Measurements from ENCODE around the gene CNRIP1. TPM values are rescaled to one million over a fixed set of nuclear protein-coding genes. Genes with fewer than 3 reads are reported as not detected.

CNRIP1 gene
- total RNA-seq, 4 donors from 2014 or later = 30.2 to 58.1 (median 40.6) TPM

DNA sequence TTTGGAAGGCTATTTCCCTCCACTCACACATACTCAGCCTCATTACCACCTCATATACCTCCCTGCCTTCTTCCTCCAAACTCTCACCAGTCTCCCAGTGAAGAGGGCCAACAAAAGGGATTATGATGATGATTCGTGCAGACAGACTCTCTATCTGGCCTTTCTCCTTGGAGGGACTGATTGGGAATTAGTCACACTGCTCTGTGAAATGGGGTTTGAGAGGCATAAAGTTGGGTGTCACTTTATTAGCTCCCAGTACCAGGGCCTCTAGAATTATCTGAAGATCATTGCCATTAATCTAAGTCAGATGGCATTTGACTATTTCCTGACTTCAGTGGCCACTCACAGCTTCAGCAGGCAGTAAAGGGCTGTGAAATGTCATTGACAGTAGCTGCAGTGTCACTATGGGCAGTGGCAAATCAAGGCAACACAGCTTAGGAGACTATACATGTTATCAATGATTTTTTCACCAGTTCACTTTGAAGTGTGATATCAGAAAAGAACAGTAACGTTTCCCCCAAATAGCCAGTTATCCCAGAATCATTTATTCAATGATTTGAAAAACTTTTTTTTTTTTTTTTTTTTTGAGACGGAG, 17.4 kb downstream of the CNRIP1 start:
- H3K27ac ChIP-seq = no peak overlapping the region

DNA sequence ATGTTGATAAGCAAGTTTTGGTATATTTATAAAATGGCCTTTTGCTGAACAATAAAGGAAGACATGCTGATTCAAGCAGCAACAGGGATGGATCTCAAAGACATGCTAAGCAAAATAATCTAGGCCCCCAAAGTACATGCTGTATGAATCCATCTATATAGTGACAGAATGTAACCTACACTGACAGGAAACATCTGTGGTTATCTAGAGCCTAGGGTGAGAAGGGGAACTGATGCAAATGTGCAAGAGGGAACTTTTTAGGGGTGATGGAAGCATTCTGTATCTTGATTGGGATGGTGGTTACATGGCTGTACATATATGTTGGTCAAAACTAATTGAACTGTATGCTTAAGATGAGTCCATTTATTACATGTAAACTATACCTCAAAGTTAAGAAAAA, 24.2 kb downstream of the CNRIP1 start:
- DNase-seq = no peak
- no peaks in the 10 kb centered on the region for H3K9me3 ChIP-seq
- H3K36me3 ChIP-seq = no peaks in the 10 kb centered on the region
- TF ChIP-seq, protein P1, sequence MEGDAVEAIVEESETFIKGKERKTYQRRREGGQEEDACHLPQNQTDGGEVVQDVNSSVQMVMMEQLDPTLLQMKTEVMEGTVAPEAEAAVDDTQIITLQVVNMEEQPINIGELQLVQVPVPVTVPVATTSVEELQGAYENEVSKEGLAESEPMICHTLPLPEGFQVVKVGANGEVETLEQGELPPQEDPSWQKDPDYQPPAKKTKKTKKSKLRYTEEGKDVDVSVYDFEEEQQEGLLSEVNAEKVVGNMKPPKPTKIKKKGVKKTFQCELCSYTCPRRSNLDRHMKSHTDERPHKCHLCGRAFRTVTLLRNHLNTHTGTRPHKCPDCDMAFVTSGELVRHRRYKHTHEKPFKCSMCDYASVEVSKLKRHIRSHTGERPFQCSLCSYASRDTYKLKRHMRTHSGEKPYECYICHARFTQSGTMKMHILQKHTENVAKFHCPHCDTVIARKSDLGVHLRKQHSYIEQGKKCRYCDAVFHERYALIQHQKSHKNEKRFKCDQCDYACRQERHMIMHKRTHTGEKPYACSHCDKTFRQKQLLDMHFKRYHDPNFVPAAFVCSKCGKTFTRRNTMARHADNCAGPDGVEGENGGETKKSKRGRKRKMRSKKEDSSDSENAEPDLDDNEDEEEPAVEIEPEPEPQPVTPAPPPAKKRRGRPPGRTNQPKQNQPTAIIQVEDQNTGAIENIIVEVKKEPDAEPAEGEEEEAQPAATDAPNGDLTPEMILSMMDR (IDR thresholded peaks at IDR 0.05) = no peak
- TF ChIP-seq POLR2A (IDR thresholded peaks at IDR 0.05) = no peak
- H3K4me3 ChIP-seq = no peak overlapping the region
- intact Hi-C loops (cut with DNase I; ENCODE audit: low total_unique reads) = no loop called here
- no peaks in the 10 kb centered on the region for H3K27me3 ChIP-seq
- H3K4me1 ChIP-seq = no peaks in the 10 kb centered on the region
- no peak overlapping the region for H3K27ac ChIP-seq

More for the DNA sequence above, 17.4 kb downstream of the CNRIP1 start:
- intact Hi-C loops (cut with DNase I; ENCODE audit: low total_unique reads) = no loop called here
- TF ChIP-seq, protein P1 (IDR thresholded peaks at IDR 0.05) = no peak
- no peak for TF ChIP-seq POLR2A (IDR thresholded peaks at IDR 0.05)
- Histone ChIP-seq H3K9me3 (no peaks in the 10 kb centered on the region), H3K36me3 (no peaks in the 10 kb centered on the region), H3K27me3 (no peaks in the 10 kb centered on the region), H3K4me3 (no peak overlapping the region), H3K4me1 (no peaks in the 10 kb centered on the region)
- DNase-seq = no peak

DNA sequence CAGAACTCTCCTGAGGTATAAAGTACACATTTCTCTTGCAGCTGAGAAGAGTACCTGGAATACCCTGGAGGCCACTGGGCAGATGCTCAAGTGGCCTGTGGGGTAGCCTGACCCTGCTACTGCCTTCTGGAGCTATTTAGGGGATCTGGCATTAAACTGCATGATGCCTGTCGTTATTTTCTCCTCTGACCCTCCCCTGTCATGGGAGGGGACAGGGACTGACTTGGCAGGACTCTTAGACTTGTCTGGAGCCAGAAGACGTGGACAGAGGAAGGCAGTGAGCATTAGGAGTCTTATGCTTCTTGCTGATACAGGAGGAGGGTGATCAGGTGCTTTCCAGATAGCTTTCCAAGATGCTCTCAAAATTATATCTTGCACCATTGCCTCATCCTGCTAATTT, 24.8 kb downstream of the CNRIP1 start:
- H3K36me3 ChIP-seq = no peaks in the 10 kb centered on the region
- no peaks in the 10 kb centered on the region for H3K27me3 ChIP-seq
- no peak overlapping the region for H3K27ac ChIP-seq
- H3K4me3 ChIP-seq = no peak overlapping the region
- intact Hi-C loops (cut with DNase I; ENCODE audit: low total_unique reads) = no loop called here
- DNase-seq = no peak
- TF ChIP-seq, protein P1 (IDR thresholded peaks at IDR 0.05) = no peak
- no peak for TF ChIP-seq POLR2A (IDR thresholded peaks at IDR 0.05)
- H3K4me1 ChIP-seq = no peaks in the 10 kb centered on the region
- no peaks in the 10 kb centered on the region for H3K9me3 ChIP-seq

DNA sequence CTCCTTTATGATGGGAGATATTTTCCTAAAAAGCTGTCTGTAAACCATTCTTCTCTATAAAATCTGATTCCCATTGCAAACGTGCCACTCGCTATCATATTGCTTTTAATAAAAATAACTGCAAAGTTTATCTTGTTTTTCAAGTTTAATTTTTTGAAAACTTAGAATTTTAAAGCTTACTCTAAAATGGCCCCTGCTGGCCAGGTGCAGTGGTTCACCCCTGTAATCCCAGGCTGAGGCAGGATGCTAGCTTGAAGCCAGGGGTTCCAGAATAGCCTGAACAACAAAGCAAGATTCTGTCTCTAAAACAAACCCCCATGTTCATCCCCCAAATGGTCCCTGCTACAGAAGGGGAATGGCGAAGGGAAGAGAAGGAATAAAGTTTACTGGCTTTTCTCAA, 25.6 kb downstream of the CNRIP1 start:
- no peak overlapping the region for H3K27ac ChIP-seq
- no peaks in the 10 kb centered on the region for H3K9me3 ChIP-seq
- TF ChIP-seq, protein P1 (IDR thresholded peaks at IDR 0.05) = no peak
- TF ChIP-seq POLR2A (IDR thresholded peaks at IDR 0.05) = no peak
- no peaks in the 10 kb centered on the region for H3K27me3 ChIP-seq
- no peaks in the 10 kb centered on the region for H3K36me3 ChIP-seq
- no peak for DNase-seq
- no peaks in the 10 kb centered on the region for H3K4me1 ChIP-seq
- no peak overlapping the region for H3K4me3 ChIP-seq
- intact Hi-C loops (cut with DNase I; ENCODE audit: low total_unique reads) = no loop called here

DNA sequence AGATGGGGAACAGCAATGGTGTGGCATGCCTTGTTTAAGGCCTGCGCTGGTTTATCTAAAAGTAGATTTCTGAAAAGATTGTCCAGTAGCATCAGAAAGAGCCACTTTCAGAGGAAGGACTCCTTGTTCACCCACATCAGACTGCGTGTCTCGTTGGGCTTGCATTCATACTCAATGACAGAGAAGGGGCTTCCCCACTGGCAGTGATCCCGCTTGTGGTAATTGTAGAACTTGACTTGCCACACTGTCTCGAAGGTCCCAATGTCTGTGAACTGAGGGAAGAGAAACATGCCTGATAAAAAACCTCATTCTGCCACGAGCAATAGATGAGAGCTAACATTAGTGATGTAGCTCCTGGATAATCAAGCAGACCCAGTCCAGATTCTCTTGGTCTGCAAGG, 26.0 kb downstream of the CNRIP1 start:
- H3K27ac ChIP-seq = no peak overlapping the region
- TF ChIP-seq, protein P1 (IDR thresholded peaks at IDR 0.05) = no peak
- no peak for TF ChIP-seq POLR2A (IDR thresholded peaks at IDR 0.05)
- H3K27me3 ChIP-seq = no peaks in the 10 kb centered on the region
- intact Hi-C loops (cut with DNase I; ENCODE audit: low total_unique reads) = no loop called here
- DNase-seq = no peak
- H3K4me3 ChIP-seq = no peak overlapping the region
- H3K4me1 ChIP-seq = peaks cover 0 to under 1% of the 10 kb centered on the region in 2 donors
- no peaks in the 10 kb centered on the region for H3K9me3 ChIP-seq
- H3K36me3 ChIP-seq = no peaks in the 10 kb centered on the region
